Measurements from ENCODE around the gene PCIF1. TPM values are rescaled to one million over a fixed set of nuclear protein-coding genes. Genes with fewer than 3 reads are reported as not detected.

Gene PCIF1
- total RNA-seq, 2 experiments from 2014 or later = 100 TPM

DNA sequence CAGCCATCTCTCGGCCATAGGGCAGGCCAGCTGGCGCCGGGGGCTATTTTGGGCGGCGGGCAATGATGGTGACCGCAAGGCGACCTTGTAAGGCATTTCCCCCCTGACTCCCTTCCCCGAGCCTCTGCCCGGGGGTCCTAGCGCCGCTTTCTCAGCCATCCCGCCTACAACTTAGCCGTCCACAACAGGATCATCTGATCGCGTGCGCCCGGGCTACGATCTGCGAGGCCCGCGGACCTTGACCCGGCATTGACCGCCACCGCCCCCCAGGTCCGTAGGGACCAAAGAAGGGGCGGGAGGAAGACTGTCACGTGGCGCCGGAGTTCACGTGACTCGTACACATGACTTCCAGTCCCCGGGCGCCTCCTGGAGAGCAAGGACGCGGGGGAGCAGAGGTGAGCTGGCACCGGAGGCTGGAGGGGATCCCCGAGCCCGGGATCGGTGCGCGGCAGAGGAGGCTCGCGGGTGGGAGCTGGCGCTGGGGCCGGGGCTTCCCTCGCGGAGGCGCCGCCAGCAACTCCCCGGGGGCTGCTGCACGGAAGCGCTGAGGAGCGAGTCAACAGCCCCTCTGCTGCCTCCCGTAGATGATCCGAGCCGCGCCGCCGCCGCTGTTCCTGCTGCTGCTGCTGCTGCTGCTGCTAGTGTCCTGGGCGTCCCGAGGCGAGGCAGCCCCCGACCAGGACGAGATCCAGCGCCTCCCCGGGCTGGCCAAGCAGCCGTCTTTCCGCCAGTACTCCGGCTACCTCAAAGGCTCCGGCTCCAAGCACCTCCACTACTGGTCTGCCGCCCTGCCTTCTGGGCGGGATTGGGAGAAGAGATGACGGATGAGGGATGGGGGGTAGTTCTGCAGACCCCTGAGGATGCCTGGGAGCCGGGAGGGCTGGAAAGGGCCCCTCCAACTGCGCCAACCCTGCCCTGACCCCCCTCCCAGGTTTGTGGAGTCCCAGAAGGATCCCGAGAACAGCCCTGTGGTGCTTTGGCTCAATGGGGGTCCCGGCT, 43.2 kb upstream of the PCIF1 start, which contains the start of the genes CTSA and NEURL2:
TSS of gene CTSA (plus strand) at position 351 of the 999 bp plus-strand sequence. CDS start at position 585, 234 bp downstream.
TSS of gene NEURL2 (minus strand) at position 224 of the 999 bp plus-strand sequence. CDS start at position 7, 217 bp downstream.
- ChIA-PET POLR2A (interaction anchor here (0.7 to 8.2 kb wide), 13 partner anchors 10 to 92 kb away, joined by 3 to 105 read pairs (median 5); partner anchors contain the start of genes ACOT8, PCIF1, SNX21 and ZNF335), CTCF (interaction anchor here (0.7 to 1.6 kb wide), 5 partner anchors 10 to 67 kb away, joined by 3 to 5 read pairs (median 4); partner anchors contain the start of gene ZSWIM1)
- Mint-ChIP-seq H3K4me3 (peak within 1 kb of the TSS; percentile 96), H3K27ac (peak within 1 kb of the TSS; percentile 84), H3K27me3 (no peaks in the 10 kb centered on the region), H3K4me1 (ENCODE audit: low read depth) (peaks cover 51% of the 10 kb centered on the region), H3K9me3 (no peaks in the 10 kb centered on the region), H3K36me3 (ENCODE audit: low read depth) (peaks cover 32% of the 10 kb centered on the region)
- intact Hi-C loops (cut with DNase I, micrococcal nuclease) = loop anchor here (1.0 to 5.0 kb wide), 7 partner anchors 10 to 80 kb away; partner anchors contain the start of genes ACOT8 (in 2 of the 2), PCIF1 (in 2 of the 2), ZSWIM3 (in 2 of the 2) and UBE2C (in 1 of the 2)
- Histone ChIP-seq H3K9me3 (ENCODE audit: control insufficient read depth in 1 of 2, insufficient read depth in 1 of 2, low read length in 2 of 2) (no peaks in the 10 kb centered on the region), H3K4me3 (ENCODE audit: low read length) (peak within 1 kb of the TSS; percentile 93), H3K36me3 (ENCODE audit: insufficient read depth, low read length) (peaks cover 35% of the 10 kb centered on the region), H3K27ac (ENCODE audit: low read depth in 1 of 2, low read length in 2 of 2) (peak within 1 kb of the TSS; percentile 50 to 65), H3K4me1 (ENCODE audit: insufficient read depth, low read length) (peaks cover 48% of the 10 kb centered on the region), H3K27me3 (ENCODE audit: control insufficient read depth in 1 of 2, insufficient read depth in 2 of 2, low read length in 2 of 2) (no peaks in the 10 kb centered on the region)
- DNase-seq (peak; percentile 64 to 92 (median 76)), ATAC-seq (ENCODE audit: poor library complexity) (peak; percentile 79)
- no peak for TF ChIP-seq CTCF (IDR thresholded peaks at IDR 0.05)

GRCh38 chr20:45892049-45892825, 42.2 kb upstream of the PCIF1 start:
- Histone ChIP-seq H3K4me3 (ENCODE audit: low read length) (peak overlapping the region; percentile 93), H3K4me1 (ENCODE audit: insufficient read depth, low read length) (peaks cover 51% of the 10 kb centered on the region), H3K36me3 (ENCODE audit: insufficient read depth, low read length) (peaks cover 43% of the 10 kb centered on the region), H3K27ac (ENCODE audit: low read depth in 1 of 2, low read length in 2 of 2) (peak overlapping the region in 1 of 2 donors; percentile 40), H3K9me3 (ENCODE audit: control insufficient read depth in 1 of 2, insufficient read depth in 1 of 2, low read length in 2 of 2) (no peaks in the 10 kb centered on the region), H3K27me3 (ENCODE audit: control insufficient read depth in 1 of 2, insufficient read depth in 2 of 2, low read length in 2 of 2) (no peaks in the 10 kb centered on the region)
- Mint-ChIP-seq H3K27ac (peak overlapping the region; percentile 84), H3K9me3 (no peaks in the 10 kb centered on the region), H3K36me3 (ENCODE audit: low read depth) (peaks cover 36% of the 10 kb centered on the region), H3K4me3 (peak overlapping the region; percentile 96), H3K4me1 (ENCODE audit: low read depth) (peaks cover 45% of the 10 kb centered on the region), H3K27me3 (no peaks in the 10 kb centered on the region)
- ChIA-PET POLR2A (interaction anchor here (1.1 to 8.2 kb wide), 8 partner anchors 11 to 93 kb away, joined by 3 to 105 read pairs (median 12); partner anchors contain the start of genes ACOT8, PCIF1, SNX21 and UBE2C), CTCF (interaction anchor here (2.1 kb wide), 1 partner anchor 78 kb away, joined by 6 read pairs; no protein-coding TSS in a partner anchor)
- no peak for TF ChIP-seq CTCF (IDR thresholded peaks at IDR 0.05)
- ATAC-seq (ENCODE audit: poor library complexity) (no peak), DNase-seq (no peak)
- intact Hi-C loops (cut with DNase I, micrococcal nuclease) = loop anchor here (5.0 kb wide), 2 partner anchors 35 to 80 kb away; partner anchors contain the start of genes ACOT8 (in 1 of the 2), UBE2C (in 1 of the 2) and ZSWIM3 (in 1 of the 2)

Data from CD4-positive, alpha-beta T cell (primary cell).